Mononuclear cell (primary cell): Measurements from ENCODE around the gene CXCL16. TPM values are rescaled to one million over a fixed set of nuclear protein-coding genes. Genes with fewer than 3 reads are reported as not detected.

Experiments
- H3K27me3 ChIP-seq: 2 replicates; pipeline ENCODE4 v1.6.0; 2011; ENCODE audit warnings: low read length, control low read depth; ENCODE audit not compliant: insufficient read depth
- H3K4me1 ChIP-seq: 2 replicates; pipeline ENCODE4 v1.5.1; 2011; ENCODE audit warnings: mild to moderate bottlenecking, low read length, control low read depth; ENCODE audit not compliant: insufficient read depth
- H3K4me3 ChIP-seq: 2 replicates; pipeline ENCODE4 v1.5.1; 2011; ENCODE audit warnings: mild to moderate bottlenecking, low read length, moderate library complexity
- H3K9me3 ChIP-seq: 2 replicates; pipeline ENCODE4 v1.5.1; 2011; ENCODE audit warnings: low read depth, mild to moderate bottlenecking, control low read depth, low read length
- total RNA-seq: library from RNA; depleted of rRNA; stranded (reverse); fragments of >200 nt; gene quantifications from one replicate; pipeline ENCODE4 v1.2.3, GENCODE V29; 2012

The CXCL16 gene
- total RNA-seq: 32.6 TPM

GRCh38 chr17:4739122-4740024 lies at the start of gene CXCL16, which contains the start of gene ZMYND15:
Gene CXCL16, minus strand, starts transcription at chr17:4739928. Its CDS starts 589 bp downstream, at chr17:4739339.
Gene ZMYND15, plus strand, starts transcription at chr17:4739833. Its CDS starts 716 bp downstream, at chr17:4740549.
- peaks cover 19% of the 10 kb centered on the region for H3K27me3 ChIP-seq
- H3K4me3 ChIP-seq: peak within 1 kb of the TSS; percentile 60
- peaks cover 46% of the 10 kb centered on the region for H3K4me1 ChIP-seq
- H3K9me3 ChIP-seq: no peaks in the 10 kb centered on the region

DNA sequence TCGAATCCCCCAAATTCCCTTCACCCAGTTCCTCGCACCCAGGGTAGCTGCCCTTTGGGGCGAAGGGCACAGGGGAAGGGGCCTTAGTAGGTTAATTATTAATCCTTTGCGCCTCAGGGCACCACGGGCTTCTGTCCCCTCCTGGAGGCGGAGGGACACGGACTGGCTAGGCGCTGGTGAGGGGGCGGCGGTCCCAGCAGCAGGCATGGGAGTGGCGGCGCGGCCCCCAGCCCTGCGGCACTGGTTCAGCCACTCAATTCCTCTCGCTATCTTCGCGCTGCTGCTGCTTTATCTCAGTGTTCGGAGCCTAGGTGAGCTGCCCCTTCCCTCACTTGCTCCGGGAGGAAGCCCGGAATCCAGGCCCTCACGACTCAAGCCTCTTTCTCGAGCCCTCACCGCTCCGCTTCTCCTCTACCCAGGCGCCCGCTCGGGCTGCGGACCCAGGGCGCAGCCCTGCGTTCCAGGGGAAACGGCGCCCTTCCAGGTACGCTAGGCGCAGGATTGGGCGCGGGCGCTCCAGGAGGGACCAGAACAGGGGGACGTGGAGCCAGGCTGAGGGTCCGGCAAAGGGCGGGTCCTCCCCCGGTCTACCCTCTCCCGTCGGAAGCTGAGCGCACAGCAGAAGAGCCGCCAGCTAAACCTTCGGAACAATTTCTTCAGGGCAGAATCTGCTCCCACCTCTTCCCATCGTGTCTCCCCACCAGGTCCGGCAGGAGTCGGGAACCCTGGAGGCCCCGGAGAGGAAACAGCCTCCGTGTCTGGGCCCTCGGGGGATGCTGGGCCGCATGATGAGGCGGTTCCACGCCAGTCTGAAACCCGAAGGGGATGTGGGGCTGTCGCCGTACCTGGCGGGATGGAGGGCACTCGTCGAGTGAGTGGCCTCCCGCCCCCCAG lies 49.3 kb upstream of the CXCL16 start, which contains the start of gene GLTPD2:
TSS of gene GLTPD2 (plus strand) at position 158 of the 894 bp plus-strand sequence. CDS start at position 206, 48 bp downstream.
- H3K4me1 ChIP-seq: peaks cover 41% of the 10 kb centered on the region
- no peaks in the 10 kb centered on the region for H3K9me3 ChIP-seq
- H3K27me3 ChIP-seq: peaks cover 60% of the 10 kb centered on the region
- peak within 1 kb of the TSS; percentile 59 for H3K4me3 ChIP-seq

DNA sequence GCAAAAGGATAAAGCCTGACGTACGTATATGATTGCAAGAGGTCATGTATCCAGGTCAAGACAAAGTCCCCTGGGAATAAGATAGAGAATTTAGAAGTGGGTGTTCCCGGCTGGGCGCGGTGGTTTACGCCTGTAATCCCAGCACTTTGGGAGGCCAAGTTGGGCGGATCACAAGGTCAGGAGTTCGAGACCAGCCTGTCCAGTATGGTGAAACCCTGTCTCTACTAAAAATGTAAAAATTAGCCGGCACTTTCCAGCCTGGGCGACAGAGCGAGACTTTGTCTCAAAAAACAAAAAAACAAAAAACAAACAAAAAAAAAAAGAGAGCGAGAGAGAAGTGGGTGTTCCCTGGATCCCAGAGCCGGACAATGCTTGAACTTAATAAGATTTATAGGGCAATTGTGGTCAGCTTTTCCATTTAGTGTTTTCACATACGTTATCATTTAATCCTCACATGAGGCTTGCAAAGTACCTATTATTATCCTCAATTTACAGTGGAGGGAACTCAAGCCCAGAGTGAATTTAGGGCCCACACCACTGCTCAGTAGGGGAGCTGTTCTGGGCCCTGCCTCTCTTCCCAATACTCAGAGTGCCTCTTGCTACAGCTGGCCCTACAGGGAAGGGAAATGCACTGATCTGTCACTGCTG lies 48.6 kb upstream of the CXCL16 start:
- no peak overlapping the region for H3K4me3 ChIP-seq
- peaks cover 41% of the 10 kb centered on the region for H3K4me1 ChIP-seq
- no peaks in the 10 kb centered on the region for H3K9me3 ChIP-seq
- peaks cover 68% of the 10 kb centered on the region for H3K27me3 ChIP-seq

DNA sequence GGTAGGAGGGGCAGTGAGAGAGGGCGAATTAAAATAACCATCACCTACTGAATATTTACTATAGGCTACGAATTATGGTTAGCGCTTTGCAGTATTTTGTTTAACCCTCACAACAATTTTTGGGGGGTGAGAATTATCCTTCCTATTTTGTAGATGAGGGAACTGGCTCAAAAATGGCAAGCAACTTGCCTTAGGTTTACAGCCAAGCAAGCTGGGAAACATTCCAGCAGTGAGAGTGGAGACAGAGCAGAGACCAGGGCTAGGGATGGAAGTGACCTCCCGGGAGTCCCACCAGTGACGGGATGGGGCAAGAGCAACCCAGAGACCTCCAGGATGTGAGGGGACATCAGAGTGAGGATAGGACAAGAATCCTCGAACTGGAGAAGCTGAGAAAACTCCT lies 46.8 kb upstream of the CXCL16 start:
- H3K27me3 ChIP-seq: peaks cover 73% of the 10 kb centered on the region

GRCh38 chr17:4786106-4786511 lies 46.4 kb upstream of the CXCL16 start, which contains the start of gene VMO1:
Gene VMO1, minus strand, starts transcription at chr17:4786364. Its CDS starts 12 bp downstream, at chr17:4786352.
- H3K4me3 ChIP-seq: no peak within 1 kb of the TSS
- peaks cover 73% of the 10 kb centered on the region for H3K27me3 ChIP-seq
- H3K9me3 ChIP-seq: no peaks in the 10 kb centered on the region
- H3K4me1 ChIP-seq: peaks cover 41% of the 10 kb centered on the region

More for the DNA sequence above, 46.8 kb upstream of the CXCL16 start:
- Histone ChIP-seq H3K9me3 (no peaks in the 10 kb centered on the region), H3K4me1 (peaks cover 41% of the 10 kb centered on the region), H3K4me3 (no peak overlapping the region)

DNA sequence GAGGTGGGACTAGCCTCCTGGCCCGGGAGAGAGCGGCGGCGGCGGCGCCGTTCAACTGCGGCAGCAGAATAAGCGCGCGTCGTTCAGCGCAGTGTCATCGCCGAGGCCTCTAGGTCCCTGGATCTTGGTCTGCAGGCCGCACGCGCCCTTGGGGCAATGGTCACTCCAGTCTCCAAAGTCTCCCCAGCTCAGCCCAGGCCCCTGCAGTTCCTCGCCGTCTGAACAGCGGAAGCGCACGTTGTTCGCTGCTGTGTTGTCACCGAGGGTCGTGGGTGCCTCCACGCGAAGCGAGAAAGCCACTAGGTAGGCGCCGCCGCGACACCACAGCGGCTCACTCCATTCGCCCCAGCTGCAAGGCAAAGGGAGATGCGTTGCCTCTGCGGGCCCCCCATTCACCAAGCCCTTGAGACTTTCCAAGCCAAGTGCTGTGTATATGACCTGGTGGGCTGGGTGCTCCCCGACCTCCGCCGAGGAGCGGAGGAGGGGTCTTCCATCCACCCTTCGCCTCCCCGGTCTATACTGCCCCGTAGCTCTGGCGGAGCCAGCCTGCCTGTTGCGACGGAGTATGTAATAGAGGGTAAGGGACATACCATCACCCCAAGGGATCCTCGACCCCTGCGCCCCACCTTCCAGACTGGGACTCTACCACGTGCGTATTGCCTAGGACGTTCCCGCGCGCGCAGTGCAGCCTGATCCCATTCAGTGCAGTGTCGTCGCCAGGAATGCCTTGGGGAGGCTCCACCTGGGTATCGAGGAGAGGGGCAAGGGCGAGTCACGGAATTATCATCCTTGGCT lies 45.8 kb upstream of the CXCL16 start:
- Histone ChIP-seq H3K4me1 (peaks cover 35% of the 10 kb centered on the region), H3K4me3 (no peak overlapping the region), H3K27me3 (peaks cover 75% of the 10 kb centered on the region)

DNA sequence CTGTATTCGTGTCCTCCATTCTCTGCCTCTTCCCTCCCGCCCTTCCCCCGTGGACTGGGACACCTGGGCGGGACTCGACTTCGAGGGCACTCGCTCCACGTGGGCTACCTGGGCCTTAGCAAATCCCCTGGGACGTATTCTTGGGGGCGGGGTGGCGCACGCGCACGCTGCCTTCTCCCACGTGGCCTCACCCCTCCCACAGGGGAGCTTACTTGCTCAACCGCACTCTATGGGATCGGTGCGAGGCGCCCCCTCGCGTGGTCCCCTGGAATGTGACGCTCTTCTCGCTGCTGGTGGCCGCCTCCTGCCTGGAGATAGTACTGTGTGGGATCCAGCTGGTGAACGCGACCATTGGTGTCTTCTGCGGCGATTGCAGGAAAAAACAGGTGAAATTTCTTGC lies 42.9 kb upstream of the CXCL16 start:
- H3K27me3 ChIP-seq: peaks cover 65% of the 10 kb centered on the region
- H3K9me3 ChIP-seq: no peaks in the 10 kb centered on the region
- H3K4me3 ChIP-seq: no peak overlapping the region
- H3K4me1 ChIP-seq: peaks cover 19% of the 10 kb centered on the region

More for the DNA sequence above, 45.8 kb upstream of the CXCL16 start:
- no peaks in the 10 kb centered on the region for H3K9me3 ChIP-seq

- H3K27me3 ChIP-seq: peaks cover 43% of the 10 kb centered on the region
- peaks cover 6% of the 10 kb centered on the region for H3K4me1 ChIP-seq
- H3K9me3 ChIP-seq: no peaks in the 10 kb centered on the region
- H3K4me3 ChIP-seq: no peak overlapping the region
Observed at GRCh38 chr17:4780325-4780955, 40.7 kb upstream of the CXCL16 start.

DNA sequence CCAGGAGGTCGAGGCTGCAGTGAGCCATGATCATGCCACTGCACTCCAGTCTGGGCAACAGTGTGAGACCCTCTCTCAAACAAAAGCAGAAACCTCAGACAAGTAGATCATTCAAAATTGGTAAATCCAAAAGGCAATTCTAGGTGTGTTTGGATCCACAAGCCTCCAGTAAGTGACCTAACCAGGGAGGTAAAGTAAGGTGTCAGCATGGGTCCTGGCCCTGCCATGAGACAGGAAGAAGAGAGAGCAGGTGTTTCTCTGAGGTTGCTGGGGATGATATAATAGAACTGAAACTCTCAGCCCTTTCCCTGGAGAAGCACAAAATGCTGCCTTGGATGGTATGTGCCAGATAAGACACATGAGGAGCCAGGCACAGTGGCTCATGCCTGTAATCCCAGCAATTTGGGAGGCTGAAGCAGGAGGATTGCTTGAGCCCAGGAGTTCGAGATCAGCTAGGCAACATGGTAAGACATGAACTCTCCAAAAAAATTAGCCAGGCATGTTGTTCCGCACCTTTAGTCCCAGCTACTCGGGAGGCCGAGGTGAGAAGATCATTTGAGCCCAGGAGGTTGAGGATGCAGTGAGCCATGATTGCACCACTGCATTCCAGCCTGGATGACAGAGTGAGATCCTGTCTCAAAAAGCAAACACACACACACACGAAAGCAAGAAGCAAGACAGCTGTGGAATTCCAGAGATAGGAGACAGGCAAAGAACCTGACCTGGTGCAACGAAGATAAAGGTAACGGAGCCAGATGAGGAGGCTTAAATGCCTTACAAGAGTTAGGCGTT lies 38.4 kb upstream of the CXCL16 start:
- Histone ChIP-seq H3K27me3 (peaks cover 21% of the 10 kb centered on the region), H3K4me1 (no peaks in the 10 kb centered on the region), H3K9me3 (no peaks in the 10 kb centered on the region), H3K4me3 (no peak overlapping the region)

- H3K4me3 ChIP-seq: no peak overlapping the region
- no peaks in the 10 kb centered on the region for H3K27me3 ChIP-seq
- H3K4me1 ChIP-seq: peaks cover 35% of the 10 kb centered on the region
- no peaks in the 10 kb centered on the region for H3K9me3 ChIP-seq
Observed at GRCh38 chr17:4772235-4772613, 32.5 kb upstream of the CXCL16 start.

GRCh38 chr17:4771519-4772234 lies 31.9 kb upstream of the CXCL16 start, which contains the start of gene TM4SF5:
Gene TM4SF5, plus strand, starts transcription at chr17:4771886. Its CDS starts 37 bp downstream, at chr17:4771923.
- H3K27me3 ChIP-seq: no peaks in the 10 kb centered on the region
- H3K4me1 ChIP-seq: peaks cover 40% of the 10 kb centered on the region
- no peaks in the 10 kb centered on the region for H3K9me3 ChIP-seq
- H3K4me3 ChIP-seq: no peak within 1 kb of the TSS

DNA sequence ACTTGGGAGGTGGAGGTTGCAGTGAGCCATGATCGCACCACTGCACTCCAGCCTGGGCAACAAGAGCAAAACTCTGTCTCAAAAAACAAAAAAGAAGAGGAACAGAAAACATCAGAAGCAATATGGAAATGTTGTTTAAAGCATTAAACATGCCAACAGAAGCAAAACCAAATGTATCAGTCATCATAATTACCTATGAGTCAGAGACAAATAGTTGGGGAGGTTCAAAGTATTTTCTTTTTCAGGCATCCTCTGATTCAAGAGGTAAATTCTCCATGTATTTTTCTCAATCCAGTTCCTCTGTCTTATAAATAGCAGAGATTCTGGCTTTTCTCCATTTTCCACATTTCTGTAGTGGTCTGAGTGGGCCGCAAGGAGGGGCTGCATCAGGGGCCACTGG lies 29.9 kb upstream of the CXCL16 start:
- Histone ChIP-seq H3K9me3 (no peaks in the 10 kb centered on the region), H3K27me3 (no peaks in the 10 kb centered on the region), H3K4me1 (peaks cover 59% of the 10 kb centered on the region), H3K4me3 (no peak overlapping the region)
